Ecto neural progenitor cell (in vitro differentiated cells): Measurements from ENCODE around the gene TSPO.

ENCODE experiments used
- DNase-seq: peaks from one replicate; pipeline ENCODE4 v3.0.0-alpha.2; 2018; ENCODE audit warnings: low spot score

Gene TSPO

GRCh38 chr22:43202326-43202725 lies 51.0 kb downstream of the TSPO start:
- DNase-seq = no peak

GRCh38 chr22:43202756-43203410 lies 51.5 kb downstream of the TSPO start:
- no peak for DNase-seq

GRCh38 chr22:43203471-43203981 lies 52.2 kb downstream of the TSPO start:
- peak; percentile 67 for DNase-seq

- no peak for DNase-seq
Observed at GRCh38 chr22:43205261-43205691, 53.9 kb downstream of the TSPO start.

GRCh38 chr22:43205748-43206508 lies 54.6 kb downstream of the TSPO start:
- no peak for DNase-seq

GRCh38 chr22:43206509-43207161 lies 55.3 kb downstream of the TSPO start:
- DNase-seq = no peak

GRCh38 chr22:43207386-43207785 lies 56.0 kb downstream of the TSPO start:
- no peak for DNase-seq

- no peak for DNase-seq
Observed at GRCh38 chr22:43207849-43208702, 56.7 kb downstream of the TSPO start.

- DNase-seq = no peak
Observed at GRCh38 chr22:43208703-43209522, 57.6 kb downstream of the TSPO start.

- no peak for DNase-seq
Observed at GRCh38 chr22:43209523-43209890, 58.1 kb downstream of the TSPO start.

- DNase-seq = no peak
Observed at GRCh38 chr22:43209971-43210370, 58.6 kb downstream of the TSPO start.

GRCh38 chr22:43210631-43211515 lies 59.5 kb downstream of the TSPO start:
- no peak for DNase-seq

- no peak for DNase-seq
Observed at GRCh38 chr22:43211941-43212433, 60.6 kb downstream of the TSPO start.

- DNase-seq = no peak
Observed at GRCh38 chr22:43212434-43212952, 61.1 kb downstream of the TSPO start.
